Endothelial cell of umbilical vein (primary cell): ENCODE measurements around the gene BEAN1. TPM values are rescaled to one million over a fixed set of nuclear protein-coding genes. Genes with fewer than 3 reads are reported as not detected.

ENCODE experiments used
- BruUV-seq: library from RNA; stranded (reverse); fragments of 400-500 nt; replicated peaks from 2 replicates; lab custom pipeline; 2021; lab: Mats Ljungman, UMichigan
- CTCF ChIA-PET: fragments of 300-600, 350-600 bp; sonication (Branson Sonifier 250); formaldehyde crosslinking; loops from one replicate; lab custom pipeline; 2021; ENCODE audit warnings: antibody characterized with exemption, inconsistent platforms; lab: Charles Lee
- POLR2A ChIA-PET: fragments of 300-600, 350-600 bp; sonication (Branson Sonifier 250); formaldehyde crosslinking; loops from one replicate; lab custom pipeline; 2021; ENCODE audit warnings: antibody characterized with exemption, inconsistent platforms; lab: Charles Lee
- DNase-seq: peaks from one replicate; pipeline ENCODE4 v3.0.0-alpha.2; 2011; ENCODE audit warnings: low read depth, low spot score
- FAIRE-seq: peaks from 2 replicates; lab custom pipeline; 2011; peaks lifted over from hg19 to GRCh38; lab: Jason Lieb, UNC
- H2AFZ ChIP-seq: 2 replicates; pipeline ENCODE4 v1.6.0; 2012; ENCODE audit warnings: low read depth, low read length, control low read depth, inconsistent platforms
- H3K27ac ChIP-seq: 2 replicates; pipeline ENCODE4 v1.5.1; 2011; ENCODE audit warnings: low read depth, mild to moderate bottlenecking, control low read depth, low read length, moderate library complexity; ENCODE audit not compliant: insufficient read depth
- H3K27me3 ChIP-seq, 2 experiments: 2 replicates each; pipeline versions ENCODE4 v1.6.0 to v1.6.1; 2011; ENCODE audit warnings: low read length in 2 of 2, mixed read lengths in 1 of 2; ENCODE audit not compliant: control insufficient read depth in 2 of 2, insufficient read depth in 2 of 2
- H3K36me3 ChIP-seq, 2 experiments: 2 replicates in 1 of 2; 3 replicates in 1 of 2; pipeline ENCODE4 v1.5.1; 2011; ENCODE audit warnings: low read length in 2 of 2, mild to moderate bottlenecking in 1 of 2, moderate library complexity in 1 of 2; ENCODE audit not compliant: control insufficient read depth in 2 of 2, insufficient read depth in 2 of 2; ENCODE audit errors: extremely low read depth in 1 of 2
- H3K4me1 ChIP-seq: 3 replicates; pipeline ENCODE4 v1.5.1; 2011; ENCODE audit warnings: mild to moderate bottlenecking, low read length; ENCODE audit not compliant: control insufficient read depth, insufficient read depth; ENCODE audit errors: extremely low read depth
- H3K4me2 ChIP-seq: 2 replicates; pipeline ENCODE4 v1.6.1; 2011; ENCODE audit warnings: low read length, control low read depth, mixed read lengths; ENCODE audit not compliant: insufficient read depth
- H3K4me3 ChIP-seq, 3 experiments: fragments of 200-600 bp in 1 of 3; sonication (generic), shearing (Covaris generic) in 1 of 3; replicated peaks in 1 of 3; 2 replicates each; pipeline ENCODE4 v1.5.1; 2011 to 2016; ENCODE audit warnings: control low read depth in 3 of 3, low read length in 3 of 3, mild to moderate bottlenecking in 2 of 3, inconsistent platforms in 1 of 3, low read depth in 1 of 3, moderate library complexity in 1 of 3; ENCODE audit not compliant: insufficient read depth in 1 of 3
- H3K79me2 ChIP-seq: 2 replicates; pipeline ENCODE4 v1.6.0; 2012; ENCODE audit warnings: low read length, inconsistent platforms; ENCODE audit not compliant: control insufficient read depth, insufficient read depth
- H3K9ac ChIP-seq: replicated peaks from 2 replicates; pipeline ENCODE3; 2011; ENCODE audit warnings: low read length, control low read depth; ENCODE audit not compliant: insufficient read depth; ENCODE audit errors: extremely low read depth
- H3K9me1 ChIP-seq: replicated peaks from 3 replicates; pipeline ENCODE4 v1.6.0; 2011; ENCODE audit warnings: mild to moderate bottlenecking, low read length; ENCODE audit not compliant: control insufficient read depth, insufficient read depth; ENCODE audit errors: extremely low read depth
- H3K9me3 ChIP-seq: replicated peaks from 2 replicates; pipeline ENCODE4 v1.5.1; 2012; ENCODE audit warnings: low read length, inconsistent platforms; ENCODE audit not compliant: control insufficient read depth, insufficient read depth
- H4K20me1 ChIP-seq: replicated peaks from 2 replicates; pipeline ENCODE3; 2011; ENCODE audit warnings: mild to moderate bottlenecking, low read length; ENCODE audit not compliant: control insufficient read depth, insufficient read depth; ENCODE audit errors: extremely low read depth
- CTCF ChIP-seq, 2 donors: IDR thresholded peaks; 1 replicate in 1 of 2; 2 replicates in 1 of 2; pipeline ENCODE4 v1.5.1; 2011; ENCODE audit warnings: low read length in 2 of 2, mild to moderate bottlenecking in 2 of 2, moderate library complexity in 2 of 2, control low read depth in 1 of 2, inconsistent platforms in 1 of 2, low read depth in 1 of 2; ENCODE audit not compliant: insufficient read depth in 1 of 2; ENCODE audit errors: extremely low read depth in 1 of 2
- EZH2 ChIP-seq: IDR thresholded peaks from 2 replicates; pipeline ENCODE4 v1.6.1; 2012; ENCODE audit warnings: borderline replicate concordance, low read depth, mild to moderate bottlenecking, moderate library complexity, low read length, inconsistent platforms; ENCODE audit not compliant: severe bottlenecking
- FOS ChIP-seq: IDR thresholded peaks from 2 replicates; pipeline ENCODE4 v1.6.1; 2011; ENCODE audit warnings: mild to moderate bottlenecking, low read length, moderate library complexity, borderline replicate concordance; ENCODE audit not compliant: insufficient read depth
- GATA2 ChIP-seq: IDR thresholded peaks from 2 replicates; pipeline ENCODE4 v1.7.0; 2011; ENCODE audit warnings: low read depth, mild to moderate bottlenecking, moderate library complexity, mixed read lengths, low read length; ENCODE audit not compliant: insufficient read length, insufficient read depth
- JUN ChIP-seq: IDR thresholded peaks from 2 replicates; pipeline ENCODE4 v1.6.1; 2011; ENCODE audit warnings: borderline replicate concordance, low read depth; ENCODE audit not compliant: insufficient read length, insufficient read depth
- MAX ChIP-seq: IDR thresholded peaks from 2 replicates; pipeline ENCODE4 v1.6.1; 2011; ENCODE audit not compliant: insufficient read depth, insufficient read length
- MYC ChIP-seq: IDR thresholded peaks from one replicate; pipeline ENCODE4 v1.6.1; 2011; ENCODE audit warnings: mild to moderate bottlenecking, low read depth, low read length
- POLR2A ChIP-seq: IDR thresholded peaks from 2 replicates; pipeline ENCODE4 v1.6.1; 2012; ENCODE audit warnings: low read depth, mild to moderate bottlenecking, control low read depth, low read length
- POLR2AphosphoS5 ChIP-seq: IDR thresholded peaks from 2 replicates; pipeline ENCODE4 v1.6.1; 2012; ENCODE audit warnings: low read depth, mild to moderate bottlenecking, control low read depth, low read length, moderate library complexity; ENCODE audit not compliant: insufficient read depth
- dilution Hi-C: fragments of 300-500 bp; cut with MboI; formaldehyde crosslinking; loops from one replicate; pipeline ENCODE4 v1.15.0; 2019; ENCODE audit warnings: low sequenced_read_pairs; ENCODE audit not compliant: extremely low pct_ligation_motif_present
- intact Hi-C: fragments of 100-400 bp; cut with micrococcal nuclease; formaldehyde crosslinking; loops from one replicate; pipeline ENCODE4 v1.10.0; 2022
- polyA plus RNA-seq, 4 experiments: library from polyadenylated mRNA; depleted of rRNA in 3 of 4; stranded (reverse) in 3 of 4; unstranded in 1 of 4; fragments of >200 nt; gene quantifications; 2 replicates each; pipeline versions ENCODE4 v1.2.1 to v1.2.3, GENCODE V29; 2011 to 2012; ENCODE audit warnings: missing spikeins in 1 of 4
- total RNA-seq: library from RNA; stranded (reverse); gene quantifications from 2 replicates; pipeline ENCODE4 v1.2.3, GENCODE V29; 2021

Gene BEAN1
- total and polyA plus RNA-seq, 2 donors (not counting 3 experiments of a cell fraction or from before 2014, with no cell fraction given): not detected

- dilution Hi-C loops: no loop called here
- H3K9me3 ChIP-seq: no peaks in the 10 kb centered on the region
- TF ChIP-seq JUN: no peak
- TF ChIP-seq FOS: no peak
- no peak for TF ChIP-seq MAX
- TF ChIP-seq POLR2AphosphoS5: no peak
- TF ChIP-seq GATA2: no peak
- TF ChIP-seq POLR2A: no peak
- H3K4me2 ChIP-seq: peak overlapping the region; percentile 56
- H3K27me3 ChIP-seq: no peaks in the 10 kb centered on the region
- no peaks in the 10 kb centered on the region for H3K9me1 ChIP-seq
- H3K4me3 ChIP-seq: no peak overlapping the region
- no peak overlapping the region for H3K9ac ChIP-seq
- no TSS peak for BruUV-seq
- H3K27ac ChIP-seq: peak overlapping the region; percentile 62
- H3K79me2 ChIP-seq: no peaks in the 10 kb centered on the region
- H3K4me1 ChIP-seq: peaks cover 78% of the 10 kb centered on the region
- H4K20me1 ChIP-seq: no peaks in the 10 kb centered on the region
- intact Hi-C loops: no loop called here
- peak overlapping the region; percentile 7 for H2AFZ ChIP-seq
- POLR2A ChIA-PET: no interaction called here
- no peak for FAIRE-seq
- CTCF ChIA-PET: interaction anchor here (0.8 to 2.3 kb wide), 11 partner anchors 10 to 114 kb away, joined by 3 to 10 read pairs (median 6); partner anchors contain the start of genes CKLF and CMTM3
- no peak for DNase-seq
- H3K36me3 ChIP-seq: no peaks in the 10 kb centered on the region
Observed at GRCh38 chr16:66521252-66521713, 94.2 kb downstream of the BEAN1 start.

- H3K9me1 ChIP-seq: no peaks in the 10 kb centered on the region
- H3K9me3 ChIP-seq: no peaks in the 10 kb centered on the region
- dilution Hi-C loops (no loop called here), intact Hi-C loops (no loop called here)
- CTCF ChIA-PET: interaction anchor here (0.6 to 2.3 kb wide), 12 partner anchors 9 to 115 kb away, joined by 3 to 10 read pairs (median 6); partner anchors contain the start of genes CKLF and CMTM3
- H3K4me1 ChIP-seq: peaks cover 72% of the 10 kb centered on the region
- H3K4me2 ChIP-seq: peak overlapping the region; percentile 56
- POLR2A ChIA-PET: no interaction called here
- peak overlapping the region; percentile 62 for H3K27ac ChIP-seq
- no peaks in the 10 kb centered on the region for H3K79me2 ChIP-seq
- no peaks in the 10 kb centered on the region for H4K20me1 ChIP-seq
- DNase-seq (peak; percentile 81), FAIRE-seq (peak; percentile 83)
- TF ChIP-seq POLR2AphosphoS5 (no peak), CTCF (IDR thresholded peaks at IDR 0.05; ENCODE audit: extremely low read depth in 1 of 2, insufficient read depth in 1 of 2, low read depth in 1 of 2, low read length in 2 of 2) (no peak), POLR2A (no peak), FOS (no peak), JUN (no peak), MYC (no peak), GATA2 (no peak), MAX (no peak), EZH2 (no peak)
- H2AFZ ChIP-seq: peak overlapping the region; percentile 7
- H3K4me3 ChIP-seq: no peak overlapping the region
- no peaks in the 10 kb centered on the region for H3K36me3 ChIP-seq
- H3K27me3 ChIP-seq: no peaks in the 10 kb centered on the region
- no TSS peak for BruUV-seq
- no peak overlapping the region for H3K9ac ChIP-seq
Observed at GRCh38 chr16:66521951-66522771, 95.1 kb downstream of the BEAN1 start.
